ENCODE data around the gene SLC16A10.
"Not testable (repeated sequence)": the region's sequence is repeated elsewhere in the genome, so short reads cannot be mapped to it uniquely, and the experiment has no call there.

The SLC16A10 gene

DNA sequence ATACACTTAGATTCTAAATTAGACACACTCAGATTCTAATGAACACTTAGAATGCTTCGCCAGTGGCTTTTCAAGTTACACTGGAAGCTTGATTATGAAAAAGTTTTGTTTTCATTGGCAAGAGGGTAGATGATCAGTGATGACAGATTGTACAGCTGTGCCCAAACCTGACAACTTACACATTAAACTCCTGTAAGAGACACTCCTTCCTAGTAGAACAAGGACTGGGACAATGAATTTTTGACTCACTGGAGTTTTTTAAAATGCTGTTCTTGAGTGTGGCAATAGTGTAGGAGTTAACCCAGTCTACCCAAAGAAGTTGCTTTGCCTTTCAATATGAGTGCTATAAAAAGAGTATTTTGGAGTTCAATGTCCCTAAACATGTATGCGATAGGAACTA, 140.8 kb downstream of the SLC16A10 start:
- TF ChIP-seq JUND (IDR thresholded peaks at IDR 0.05; ENCODE audit: low read depth) = no peak
- in situ Hi-C loops (cut with HindIII; ENCODE audit: low pct_unique_long_range_greater_than_20kb, low sequenced_read_pairs) = no loop called here
- DNase-seq (ENCODE audit: low read depth in 1 of 2, low spot score in 1 of 2) = no peak

DNA sequence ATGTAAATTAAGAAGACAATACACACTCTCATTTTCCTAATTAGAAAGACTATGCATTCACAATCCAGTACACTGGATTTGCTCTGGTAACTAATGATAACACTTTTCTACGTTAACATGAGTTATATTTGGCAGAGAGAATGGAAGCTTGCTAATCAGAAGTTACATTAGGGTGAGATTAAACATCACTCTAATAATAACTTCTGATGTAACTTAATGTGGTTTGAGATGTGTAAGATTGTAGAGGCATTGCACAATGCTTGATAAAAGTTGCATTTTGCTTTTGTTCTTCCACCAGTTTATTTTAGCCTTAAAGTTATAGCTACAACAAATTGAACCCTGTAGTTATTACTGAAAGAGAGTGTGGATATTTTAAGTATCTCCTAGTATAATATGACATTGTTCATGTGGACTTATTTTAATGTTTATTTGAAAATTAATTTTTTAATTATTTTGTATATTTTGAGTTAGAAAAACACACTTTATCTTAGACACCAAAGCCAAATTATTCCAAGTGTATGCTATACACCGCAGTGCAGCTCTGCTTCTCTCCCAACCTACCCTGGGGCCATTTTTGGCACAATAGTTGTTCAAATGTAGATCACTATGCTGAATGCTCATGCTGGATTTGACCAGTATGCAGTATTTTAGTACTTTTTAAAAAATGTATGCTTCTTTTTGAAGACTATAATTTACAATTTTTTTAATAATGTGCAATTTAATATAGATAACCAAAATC, 143.2 kb downstream of the SLC16A10 start:
- in situ Hi-C loops (cut with HindIII; ENCODE audit: low pct_unique_long_range_greater_than_20kb, low sequenced_read_pairs) = no loop called here
- no peak for DNase-seq (ENCODE audit: low read depth in 1 of 2, low spot score in 1 of 2)
- TF ChIP-seq JUND (IDR thresholded peaks at IDR 0.05; ENCODE audit: low read depth) = no peak

DNA sequence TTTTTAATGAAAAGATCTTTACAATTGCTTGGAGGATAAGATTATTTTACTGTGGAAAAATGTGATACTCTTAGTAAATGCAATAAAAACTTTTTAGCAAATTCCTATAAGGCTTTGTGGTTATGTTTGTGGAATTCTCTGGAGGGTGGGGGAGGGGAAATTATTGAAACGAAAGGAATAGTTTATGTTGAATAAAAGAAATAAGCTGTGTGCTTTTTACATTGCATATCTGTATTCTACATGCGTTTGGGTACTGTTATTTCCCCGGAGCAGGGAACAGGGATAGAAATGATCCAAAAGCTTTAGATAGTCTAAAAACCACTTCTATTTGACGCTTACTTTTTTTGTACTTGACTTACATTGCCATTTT, 143.8 kb downstream of the SLC16A10 start:
- TF ChIP-seq JUND (IDR thresholded peaks at IDR 0.05; ENCODE audit: low read depth) = no peak
- no peak for DNase-seq (ENCODE audit: low read depth in 1 of 2, low spot score in 1 of 2)
- in situ Hi-C loops (cut with HindIII; ENCODE audit: low pct_unique_long_range_greater_than_20kb, low sequenced_read_pairs) = no loop called here

DNA sequence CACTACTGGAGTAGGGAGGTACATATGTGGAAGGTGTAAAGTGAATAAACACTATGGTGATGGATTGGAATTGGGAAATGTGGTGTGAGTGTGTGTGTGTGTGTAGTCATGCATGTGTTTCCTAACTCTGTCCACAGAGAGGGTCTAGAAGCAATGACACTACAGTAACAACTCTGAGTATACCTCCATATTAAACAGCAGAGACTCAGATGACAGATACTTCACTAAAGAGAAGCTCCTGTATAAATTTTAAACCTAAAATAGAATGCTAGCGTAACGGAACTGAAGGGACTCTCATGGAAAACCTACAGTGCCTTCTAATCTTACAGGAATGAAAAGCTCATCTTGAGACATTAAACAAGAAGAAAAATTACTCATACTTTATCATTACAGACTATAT, 150.5 kb downstream of the SLC16A10 start:
- in situ Hi-C loops (cut with HindIII; ENCODE audit: low pct_unique_long_range_greater_than_20kb, low sequenced_read_pairs) = no loop called here
- no peak for TF ChIP-seq JUND (IDR thresholded peaks at IDR 0.05; ENCODE audit: low read depth)
- DNase-seq (ENCODE audit: low read depth in 1 of 2, low spot score in 1 of 2) = no peak

DNA sequence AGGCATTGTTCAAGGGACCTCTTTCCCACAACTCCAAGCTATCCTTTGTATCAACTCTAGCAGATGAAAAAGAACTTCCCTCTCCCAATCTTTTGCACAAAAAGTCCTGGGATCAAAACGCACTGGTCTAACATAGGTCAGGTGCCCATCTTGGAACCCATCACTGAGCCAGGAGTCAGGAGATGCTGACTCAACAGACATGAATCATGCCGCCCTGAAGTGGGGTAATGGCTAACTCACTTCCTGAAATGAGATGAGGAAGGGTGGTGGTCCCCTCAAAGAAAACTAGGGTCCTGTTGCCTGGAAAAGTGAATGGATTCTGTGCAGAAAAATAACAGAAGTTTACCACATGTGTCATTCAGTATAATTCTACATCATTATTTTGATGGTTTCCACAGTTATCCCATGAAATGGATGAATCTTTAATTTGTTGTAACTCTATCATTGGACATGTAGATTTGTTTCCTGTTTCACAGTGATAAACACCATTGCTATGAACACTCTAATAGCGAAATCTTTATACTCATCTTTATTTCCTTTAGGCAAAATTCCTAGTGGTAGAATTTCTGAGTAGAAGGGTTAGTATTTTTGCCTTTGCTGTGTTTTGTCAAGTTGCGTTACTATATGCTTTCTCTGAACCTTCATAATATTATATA, 151.3 kb downstream of the SLC16A10 start:
- no peak for DNase-seq (ENCODE audit: low read depth in 1 of 2, low spot score in 1 of 2)
- in situ Hi-C loops (cut with HindIII; ENCODE audit: low pct_unique_long_range_greater_than_20kb, low sequenced_read_pairs) = no loop called here
- TF ChIP-seq JUND (IDR thresholded peaks at IDR 0.05; ENCODE audit: low read depth) = no peak

DNA sequence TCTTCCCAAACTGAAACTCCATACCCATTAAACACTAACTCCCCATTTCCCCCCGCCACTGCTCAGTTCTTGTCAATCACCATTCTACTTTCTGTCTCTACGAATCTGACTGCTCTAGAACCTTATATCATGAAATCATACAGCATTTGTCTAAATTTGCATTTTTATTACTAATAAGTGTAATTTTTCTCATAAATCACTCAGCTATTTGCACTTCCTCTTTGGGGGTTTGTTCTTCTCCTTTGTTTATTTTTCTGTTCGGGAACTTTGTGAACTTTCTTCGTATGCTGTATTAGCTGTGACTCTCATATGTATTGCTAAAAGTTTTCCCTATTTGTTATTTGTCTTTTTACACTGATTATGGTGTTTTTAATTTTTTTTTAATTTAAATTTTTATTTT, 152.2 kb downstream of the SLC16A10 start:
- in situ Hi-C loops (cut with HindIII; ENCODE audit: low pct_unique_long_range_greater_than_20kb, low sequenced_read_pairs) = no loop called here
- TF ChIP-seq JUND (IDR thresholded peaks at IDR 0.05; ENCODE audit: low read depth) = no peak
- no peak for DNase-seq (ENCODE audit: low read depth in 1 of 2, low spot score in 1 of 2)

DNA sequence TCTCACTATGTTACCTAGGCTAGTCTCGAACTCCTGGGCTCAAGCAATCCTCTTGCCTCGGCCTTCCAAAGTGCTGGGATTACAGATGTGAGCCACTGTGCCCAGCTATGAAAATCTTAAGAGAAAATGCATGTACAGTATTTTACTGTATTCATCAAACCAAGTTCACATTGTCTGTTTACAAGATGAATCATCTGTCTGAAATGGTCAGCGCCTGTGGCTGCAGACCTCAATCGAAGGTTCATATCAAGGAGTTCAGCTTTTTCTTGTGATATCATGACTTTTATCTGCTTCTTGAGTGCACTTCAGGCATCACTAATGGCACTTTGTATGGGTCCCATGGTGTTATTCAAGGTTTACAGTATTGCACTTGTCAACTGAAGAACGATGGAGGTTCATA, 155.1 kb downstream of the SLC16A10 start:
- no peak for DNase-seq (ENCODE audit: low read depth in 1 of 2, low spot score in 1 of 2)
- no peak for TF ChIP-seq JUND (IDR thresholded peaks at IDR 0.05; ENCODE audit: low read depth)
- in situ Hi-C loops (cut with HindIII; ENCODE audit: low pct_unique_long_range_greater_than_20kb, low sequenced_read_pairs) = no loop called here

DNA sequence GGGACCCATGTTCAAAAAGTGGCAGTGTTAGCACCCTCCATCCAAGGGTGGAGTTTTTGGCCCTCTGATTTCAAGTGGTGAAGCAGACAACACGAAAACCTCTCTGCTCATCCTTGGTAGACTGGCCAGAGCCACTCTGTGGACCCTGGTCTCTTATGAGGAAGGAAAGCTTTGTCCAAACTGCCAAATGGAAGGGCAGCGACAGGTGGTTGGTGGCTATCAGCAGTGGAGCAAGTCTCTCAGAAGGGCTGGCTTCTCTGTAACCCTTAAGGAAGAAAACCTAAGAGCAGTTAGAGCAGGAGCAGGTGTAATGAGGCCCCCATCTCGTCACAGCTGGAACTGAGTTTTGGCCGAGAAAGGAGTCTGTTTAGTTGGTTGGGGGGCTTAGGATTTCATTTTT, 155.8 kb downstream of the SLC16A10 start:
- in situ Hi-C loops (cut with HindIII; ENCODE audit: low pct_unique_long_range_greater_than_20kb, low sequenced_read_pairs) = no loop called here
- DNase-seq (ENCODE audit: low read depth in 1 of 2, low spot score in 1 of 2) = no peak
- no peak for TF ChIP-seq JUND (IDR thresholded peaks at IDR 0.05; ENCODE audit: low read depth)

DNA sequence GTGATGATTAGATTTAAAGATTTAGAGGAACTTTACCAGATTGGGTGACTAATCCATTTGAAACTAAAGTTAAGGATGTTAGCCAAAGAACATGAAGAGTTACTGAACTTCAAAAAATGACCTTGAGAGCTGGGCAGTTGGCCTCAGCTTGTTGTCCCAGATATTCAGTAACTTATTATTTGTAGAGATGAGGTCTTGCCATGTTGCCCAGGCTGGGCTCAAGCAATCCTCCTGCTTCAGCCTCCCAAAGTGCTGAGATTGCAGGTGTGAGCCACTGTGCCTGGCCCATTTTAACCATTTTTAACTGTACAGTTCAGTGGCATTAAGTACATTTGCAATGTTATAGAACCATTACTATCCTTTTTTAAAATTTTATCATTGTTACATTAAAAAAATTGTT, 161.5 kb downstream of the SLC16A10 start:
- no peak for TF ChIP-seq JUND (IDR thresholded peaks at IDR 0.05; ENCODE audit: low read depth)
- in situ Hi-C loops (cut with HindIII; ENCODE audit: low pct_unique_long_range_greater_than_20kb, low sequenced_read_pairs) = no loop called here
- no peak for DNase-seq (ENCODE audit: low read depth in 1 of 2, low spot score in 1 of 2)

DNA sequence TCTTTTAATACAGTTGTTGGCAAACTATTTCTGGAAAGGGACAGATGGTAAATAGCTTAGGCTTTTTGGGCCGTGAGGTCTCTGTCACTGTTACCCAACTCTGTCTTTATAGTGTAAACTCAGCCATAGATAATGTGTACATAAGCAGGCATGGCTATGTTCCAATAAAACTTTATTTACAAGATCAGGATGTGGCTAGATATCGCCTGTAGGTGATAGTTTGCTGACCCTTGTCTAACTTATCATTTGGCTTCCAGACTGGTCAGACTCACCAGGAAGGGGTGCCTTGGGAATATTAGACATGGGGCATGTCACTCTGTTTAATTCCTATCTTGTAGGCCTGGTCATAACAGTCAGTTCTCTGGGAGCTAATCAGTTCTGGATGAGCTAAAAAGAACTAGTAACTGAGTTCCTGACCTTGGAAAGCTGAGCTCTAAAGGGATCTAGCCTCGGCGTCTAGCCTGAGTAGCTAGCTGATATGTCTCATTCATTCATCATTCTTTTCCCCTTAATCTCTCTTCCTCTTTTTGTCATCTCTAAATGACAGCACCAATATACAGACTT, 163.6 kb downstream of the SLC16A10 start:
- in situ Hi-C loops (cut with HindIII; ENCODE audit: low pct_unique_long_range_greater_than_20kb, low sequenced_read_pairs) = no loop called here
- TF ChIP-seq JUND (IDR thresholded peaks at IDR 0.05; ENCODE audit: low read depth) = no peak
- no peak for DNase-seq (ENCODE audit: low read depth in 1 of 2, low spot score in 1 of 2)

DNA sequence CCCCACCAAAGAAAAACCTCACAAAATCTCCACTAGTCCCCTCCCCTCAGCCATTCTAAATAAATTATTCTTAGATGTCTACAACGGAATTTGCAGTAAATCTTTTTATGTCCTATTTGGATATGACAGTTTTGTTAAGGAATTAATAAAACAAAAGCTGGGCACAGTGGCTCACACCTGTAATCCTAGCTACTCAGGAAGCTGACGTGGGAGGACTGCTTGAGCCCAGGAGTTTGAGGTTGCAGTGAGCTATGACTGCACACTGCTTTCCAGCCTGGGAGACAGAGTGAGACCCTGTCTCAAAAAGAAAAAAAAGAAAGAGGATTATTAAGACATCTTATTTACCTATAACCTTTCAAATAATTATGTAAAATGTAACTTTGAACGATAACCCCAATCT, 165.4 kb downstream of the SLC16A10 start:
- no peak for DNase-seq (ENCODE audit: low read depth in 1 of 2, low spot score in 1 of 2)
- in situ Hi-C loops (cut with HindIII; ENCODE audit: low pct_unique_long_range_greater_than_20kb, low sequenced_read_pairs) = no loop called here
- TF ChIP-seq JUND (IDR thresholded peaks at IDR 0.05; ENCODE audit: low read depth) = no peak

DNA sequence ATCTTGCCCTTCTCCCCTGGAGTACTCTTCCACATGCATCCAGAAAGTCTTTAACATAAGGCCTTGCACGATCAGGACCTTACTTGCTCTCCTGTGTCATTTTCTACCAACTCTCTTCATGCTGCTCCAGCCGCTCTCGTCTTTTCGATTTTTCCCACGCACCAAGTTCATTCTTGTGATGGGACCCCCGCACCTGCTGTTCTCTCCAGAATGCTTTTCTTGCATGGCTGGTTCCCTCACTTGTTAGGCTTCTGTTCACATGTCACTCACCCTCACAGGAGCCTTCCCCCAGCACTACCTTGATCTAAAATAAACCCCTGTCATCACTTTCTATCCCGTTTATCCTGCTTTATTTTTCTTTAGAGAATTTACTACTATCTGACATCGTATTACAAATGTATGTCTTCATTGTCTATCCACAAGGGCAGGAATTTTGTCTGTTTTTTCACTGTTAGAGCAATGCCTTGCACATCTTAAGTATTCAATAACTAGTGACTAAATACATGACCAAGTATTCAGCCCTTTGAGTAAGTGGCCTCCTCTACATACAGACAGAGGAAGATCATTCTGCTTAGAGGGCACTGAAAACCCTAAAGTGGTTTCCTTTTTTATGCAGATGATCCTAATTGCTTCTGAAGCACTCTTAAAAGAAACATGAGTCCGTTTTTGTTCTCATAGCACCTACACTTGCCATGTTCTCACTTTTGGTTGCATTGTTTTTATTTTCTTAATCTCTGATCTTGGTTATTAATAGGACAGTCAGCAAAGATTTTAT, 166.9 kb downstream of the SLC16A10 start:
- no peak for DNase-seq (ENCODE audit: low read depth in 1 of 2, low spot score in 1 of 2)
- in situ Hi-C loops (cut with HindIII; ENCODE audit: low pct_unique_long_range_greater_than_20kb, low sequenced_read_pairs) = no loop called here
- TF ChIP-seq JUND (IDR thresholded peaks at IDR 0.05; ENCODE audit: low read depth) = no peak

DNA sequence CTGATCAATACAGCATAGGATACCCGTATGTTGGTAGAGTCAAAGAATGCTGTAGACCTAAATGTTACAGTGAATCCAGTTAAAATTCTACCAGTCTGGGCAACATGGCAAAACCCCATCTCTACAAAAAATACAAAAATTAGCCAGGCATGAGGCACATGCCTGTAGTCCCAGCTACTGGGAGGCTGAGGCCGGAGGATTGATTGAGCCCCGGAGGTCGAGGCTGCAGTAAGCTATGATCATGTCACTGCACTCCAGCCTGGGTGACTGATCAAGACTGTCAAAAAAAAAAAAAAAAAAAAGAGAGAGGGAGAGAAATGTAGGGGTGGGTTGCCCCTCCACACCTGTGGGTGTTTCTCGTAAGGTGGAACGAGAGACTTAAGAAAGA, 167.5 kb downstream of the SLC16A10 start:
- in situ Hi-C loops (cut with HindIII; ENCODE audit: low pct_unique_long_range_greater_than_20kb, low sequenced_read_pairs) = no loop called here
- DNase-seq (ENCODE audit: low read depth in 1 of 2, low spot score in 1 of 2) = no peak
- TF ChIP-seq JUND (IDR thresholded peaks at IDR 0.05; ENCODE audit: low read depth) = no peak

DNA sequence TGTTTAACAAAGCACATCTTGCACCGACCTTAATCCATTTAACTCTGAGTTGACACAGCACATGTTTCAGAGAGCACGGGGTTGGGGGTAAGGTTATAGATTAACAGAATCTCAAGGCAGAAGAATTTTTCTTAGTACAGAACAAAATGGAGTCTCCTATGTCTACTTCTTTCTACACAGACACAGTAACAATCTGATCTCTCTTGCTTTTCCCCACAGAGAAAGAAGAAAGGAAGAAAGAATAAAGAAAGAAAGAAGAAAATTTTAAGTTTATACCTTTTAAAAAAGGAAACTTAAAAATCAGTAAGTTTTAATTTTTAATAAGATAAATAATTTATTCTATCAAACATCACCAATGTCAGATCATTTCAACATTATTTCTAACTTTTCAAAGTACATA, 168.5 kb downstream of the SLC16A10 start:
- in situ Hi-C loops (cut with HindIII; ENCODE audit: low pct_unique_long_range_greater_than_20kb, low sequenced_read_pairs); DNase-seq (ENCODE audit: low read depth in 1 of 2, low spot score in 1 of 2): not testable (repeated sequence)
